Liver (tissue), 2 donors: ENCODE data around the gene JAKMIP2.

ENCODE experiments used
- JUND ChIP-seq, 2 donors: IDR thresholded peaks; 2 replicates each; pipeline ENCODE4 v1.6.1; 2016; ENCODE audit warnings: antibody characterized with exemption in 2 of 2
- RAD21 ChIP-seq, 2 donors: IDR thresholded peaks; 2 replicates each; pipeline ENCODE4 v1.6.1; 2016; ENCODE audit warnings: antibody characterized with exemption in 2 of 2, mild to moderate bottlenecking in 2 of 2
- YY1 ChIP-seq: IDR thresholded peaks from 2 replicates; pipeline ENCODE4 v1.6.1; 2016; ENCODE audit warnings: antibody characterized with exemption, mild to moderate bottlenecking
- donor health status: healthy.

GRCh38 chr5:147668385-147668784 lies 114.1 kb downstream of the JAKMIP2 start:
- no peak for TF ChIP-seq JUND (IDR thresholded peaks at IDR 0.05)
- no peak for TF ChIP-seq RAD21 (IDR thresholded peaks at IDR 0.05)
- no peak for TF ChIP-seq YY1
